Vagina (tissue), 2 donors: ENCODE data around the gene FAM78A. TPM values are rescaled to one million over a fixed set of nuclear protein-coding genes. Genes with fewer than 3 reads are reported as not detected.

Source experiments
- DNase-seq, 2 donors: peaks; one replicate each; pipeline ENCODE4 v3.0.0-alpha.2; 2017; ENCODE audit errors: extremely low spot score in 2 of 2
- H3K27ac ChIP-seq: fragments of 200-600 bp; sonication (generic); one replicate; pipeline ENCODE4 v1.5.1; 2019
- H3K27me3 ChIP-seq: fragments of 200-600 bp; sonication (generic); one replicate; pipeline ENCODE4 v1.5.1; 2019
- H3K36me3 ChIP-seq, 2 donors: fragments of 200-600 bp; sonication (generic); one replicate each; pipeline ENCODE4 v1.5.1; 2017 to 2019
- H3K4me1 ChIP-seq: fragments of 200-600 bp; sonication (generic); one replicate; pipeline ENCODE4 v1.5.1; 2019
- H3K4me3 ChIP-seq, 2 donors: fragments of 200-600 bp; sonication (generic); 1 replicate in 1 of 2; 2 replicates in 1 of 2; pipeline ENCODE4 v1.5.1; 2016 to 2019
- H3K9me3 ChIP-seq: fragments of 200-600 bp; sonication (generic); one replicate; pipeline ENCODE4 v1.5.1; 2019
- POLR2A ChIP-seq, 2 donors: fragments of 450-650 bp; IDR thresholded peaks; one replicate each; pipeline ENCODE4 v1.6.1; 2017; ENCODE audit warnings: antibody characterized with exemption in 2 of 2, mild to moderate bottlenecking in 2 of 2, moderate library complexity in 2 of 2
- POLR2AphosphoS5 ChIP-seq, 2 donors: sonication (generic); formaldehyde crosslinking; IDR thresholded peaks; one replicate each; pipeline ENCODE4 v1.9.0; 2017; ENCODE audit warnings: antibody characterized with exemption in 2 of 2, mild to moderate bottlenecking in 2 of 2, low read depth in 1 of 2; ENCODE audit not compliant: insufficient read depth in 1 of 2
- intact Hi-C: fragments of 100-400 bp; cut with DNase I; formaldehyde crosslinking; loops from one replicate; pipeline ENCODE4 v1.15.1; 2023
- total RNA-seq: library from RNA; depleted of rRNA; stranded (reverse); fragments of >200 nt; gene quantifications from one replicate; pipeline ENCODE4 v1.2.3, GENCODE V29; 2016
- TF ChIP-seq, protein P1 (sequence below), 3 experiments: fragments of 450-650 bp in 2 of 3; fragments of 200-600 bp in 1 of 3; sonication (generic) in 1 of 3; IDR thresholded peaks; one replicate each; pipeline ENCODE4 v1.5.1; 2017 to 2019; ENCODE audit warnings: antibody characterized with exemption in 3 of 3, mild to moderate bottlenecking in 2 of 3, moderate library complexity in 2 of 3

FAM78A gene
- total RNA-seq, 1 donor from 2014 or later: 2.5 TPM

DNA sequence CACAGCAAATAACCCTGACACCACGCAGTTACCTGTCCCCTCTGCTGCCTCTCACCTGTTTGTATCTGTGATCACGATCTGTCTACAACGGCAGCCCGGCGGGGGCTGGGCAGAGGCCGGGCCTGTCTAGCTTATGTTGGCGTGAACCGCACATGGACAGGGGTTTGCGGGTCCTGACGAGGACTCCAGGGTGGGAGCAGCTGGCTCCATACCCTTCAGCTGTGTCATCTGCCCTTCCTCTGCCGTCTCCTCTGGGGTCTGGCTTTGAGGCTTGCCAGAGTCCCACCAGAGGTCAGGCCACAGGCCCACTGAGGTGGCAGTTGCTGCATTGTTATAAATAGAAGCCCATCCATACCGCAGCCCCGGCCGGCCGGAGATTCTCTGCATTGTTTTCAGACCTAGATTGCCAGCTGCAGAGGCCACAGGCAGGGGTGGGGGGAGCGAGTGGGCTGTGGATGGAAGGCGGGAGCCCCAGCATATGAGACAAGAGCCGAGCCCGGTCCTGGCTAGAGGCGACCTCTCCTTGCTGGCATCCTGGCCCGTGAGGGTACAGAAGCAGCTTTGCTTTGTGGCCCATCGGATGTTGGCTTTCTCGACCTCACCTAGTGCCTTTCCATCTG is 37.8 kb downstream of the FAM78A start:
- intact Hi-C loops: no loop called here
- peaks cover 13% of the 10 kb centered on the region for H3K4me1 ChIP-seq
- no peaks in the 10 kb centered on the region for H3K9me3 ChIP-seq
- TF ChIP-seq POLR2A (IDR thresholded peaks at IDR 0.05) (no peak), POLR2AphosphoS5 (IDR thresholded peaks at IDR 0.05; ENCODE audit: insufficient read depth in 1 of 2, low read depth in 1 of 2) (no peak)
- TF ChIP-seq, protein P1, sequence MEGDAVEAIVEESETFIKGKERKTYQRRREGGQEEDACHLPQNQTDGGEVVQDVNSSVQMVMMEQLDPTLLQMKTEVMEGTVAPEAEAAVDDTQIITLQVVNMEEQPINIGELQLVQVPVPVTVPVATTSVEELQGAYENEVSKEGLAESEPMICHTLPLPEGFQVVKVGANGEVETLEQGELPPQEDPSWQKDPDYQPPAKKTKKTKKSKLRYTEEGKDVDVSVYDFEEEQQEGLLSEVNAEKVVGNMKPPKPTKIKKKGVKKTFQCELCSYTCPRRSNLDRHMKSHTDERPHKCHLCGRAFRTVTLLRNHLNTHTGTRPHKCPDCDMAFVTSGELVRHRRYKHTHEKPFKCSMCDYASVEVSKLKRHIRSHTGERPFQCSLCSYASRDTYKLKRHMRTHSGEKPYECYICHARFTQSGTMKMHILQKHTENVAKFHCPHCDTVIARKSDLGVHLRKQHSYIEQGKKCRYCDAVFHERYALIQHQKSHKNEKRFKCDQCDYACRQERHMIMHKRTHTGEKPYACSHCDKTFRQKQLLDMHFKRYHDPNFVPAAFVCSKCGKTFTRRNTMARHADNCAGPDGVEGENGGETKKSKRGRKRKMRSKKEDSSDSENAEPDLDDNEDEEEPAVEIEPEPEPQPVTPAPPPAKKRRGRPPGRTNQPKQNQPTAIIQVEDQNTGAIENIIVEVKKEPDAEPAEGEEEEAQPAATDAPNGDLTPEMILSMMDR (IDR thresholded peaks at IDR 0.05): no peak
- no peaks in the 10 kb centered on the region for H3K27me3 ChIP-seq
- H3K27ac ChIP-seq: no peak overlapping the region
- no peak for DNase-seq
- H3K36me3 ChIP-seq: peaks cover 0 to 15% of the 10 kb centered on the region in 2 donors
- no peak overlapping the region for H3K4me3 ChIP-seq

DNA sequence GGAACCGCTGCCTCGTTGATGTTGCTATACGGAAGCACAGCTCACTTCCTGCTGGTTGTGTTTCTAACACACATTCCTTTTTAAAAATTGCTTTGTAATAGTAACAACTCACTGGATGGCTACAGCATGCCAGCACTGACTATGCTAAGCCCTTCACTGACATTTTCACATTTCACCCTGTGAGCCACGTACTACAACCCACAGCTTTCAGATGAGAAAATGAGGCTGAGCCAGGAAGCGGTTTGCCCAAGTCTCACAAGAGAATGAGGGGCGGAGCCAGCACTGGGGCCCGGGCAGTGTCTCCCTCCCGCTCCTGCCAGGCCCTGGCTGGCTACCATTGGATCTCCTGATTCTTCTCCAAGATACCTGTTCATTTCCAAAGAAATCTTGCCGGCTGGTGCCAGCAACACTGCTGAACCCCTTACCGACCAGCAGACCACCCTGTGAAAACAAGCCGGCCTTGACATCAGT is 38.3 kb downstream of the FAM78A start:
- TF ChIP-seq POLR2A (IDR thresholded peaks at IDR 0.05) (no peak), POLR2AphosphoS5 (IDR thresholded peaks at IDR 0.05; ENCODE audit: insufficient read depth in 1 of 2, low read depth in 1 of 2) (no peak)
- TF ChIP-seq, protein P1 (IDR thresholded peaks at IDR 0.05): no peak
- DNase-seq: no peak
- H3K4me1 ChIP-seq: peaks cover 13% of the 10 kb centered on the region
- H3K9me3 ChIP-seq: no peaks in the 10 kb centered on the region
- intact Hi-C loops: no loop called here
- H3K36me3 ChIP-seq: peaks cover 0 to 21% of the 10 kb centered on the region in 2 donors
- no peak overlapping the region for H3K4me3 ChIP-seq
- no peak overlapping the region for H3K27ac ChIP-seq
- no peaks in the 10 kb centered on the region for H3K27me3 ChIP-seq

DNA sequence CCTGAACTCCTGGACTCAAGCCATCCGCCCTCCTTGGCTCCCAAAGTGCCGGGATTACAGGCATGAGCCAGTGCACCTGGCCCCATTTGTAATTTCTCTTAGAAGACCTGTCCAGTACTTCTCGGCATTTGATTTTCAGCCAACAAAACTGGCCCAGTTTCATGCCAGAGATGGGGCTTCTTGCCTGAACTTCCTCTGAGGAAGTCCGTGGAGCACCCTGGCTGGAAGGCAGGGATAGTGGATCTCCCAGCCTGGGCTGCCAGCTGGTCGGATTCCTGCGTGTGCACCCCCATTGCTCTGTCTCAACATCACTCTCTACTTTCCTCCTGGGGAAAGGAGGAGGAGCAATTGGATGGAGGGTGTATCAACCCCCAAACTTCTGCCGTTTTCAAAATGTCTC is 39.0 kb downstream of the FAM78A start:
- no peak overlapping the region for H3K4me3 ChIP-seq
- DNase-seq: no peak
- H3K27me3 ChIP-seq: no peaks in the 10 kb centered on the region
- peaks cover 0 to 27% of the 10 kb centered on the region in 2 donors for H3K36me3 ChIP-seq
- no peak overlapping the region for H3K27ac ChIP-seq
- peaks cover 13% of the 10 kb centered on the region for H3K4me1 ChIP-seq
- TF ChIP-seq, protein P1 (IDR thresholded peaks at IDR 0.05): no peak
- TF ChIP-seq POLR2A (IDR thresholded peaks at IDR 0.05) (no peak), POLR2AphosphoS5 (IDR thresholded peaks at IDR 0.05; ENCODE audit: insufficient read depth in 1 of 2, low read depth in 1 of 2) (no peak)
- intact Hi-C loops: no loop called here
- no peaks in the 10 kb centered on the region for H3K9me3 ChIP-seq

DNA sequence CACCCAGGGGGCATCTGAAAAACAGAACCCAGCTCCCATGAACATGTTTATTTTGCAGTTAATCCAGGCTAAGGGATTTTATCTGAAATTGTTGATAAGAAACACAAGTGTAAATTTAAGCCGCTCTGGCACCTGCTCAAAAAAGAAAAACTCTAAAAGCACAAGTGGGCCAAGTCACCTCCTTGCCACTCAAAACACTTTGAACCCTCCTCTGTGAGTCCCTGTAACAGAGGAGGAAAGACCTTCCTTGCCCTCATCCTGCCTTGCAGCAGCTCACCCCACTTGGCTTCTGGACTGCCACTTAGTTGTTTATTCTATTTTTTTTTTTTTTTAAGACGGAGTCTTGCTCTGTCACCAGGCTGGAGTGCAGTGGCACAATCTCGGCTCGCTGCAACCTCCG is 39.5 kb downstream of the FAM78A start:
- H3K27me3 ChIP-seq: no peaks in the 10 kb centered on the region
- no peak for TF ChIP-seq POLR2AphosphoS5 (IDR thresholded peaks at IDR 0.05; ENCODE audit: insufficient read depth in 1 of 2, low read depth in 1 of 2)
- TF ChIP-seq, protein P1 (IDR thresholded peaks at IDR 0.05): no peak
- no peak for TF ChIP-seq POLR2A (IDR thresholded peaks at IDR 0.05)
- no peak overlapping the region for H3K4me3 ChIP-seq
- H3K36me3 ChIP-seq: peaks cover 0 to 33% of the 10 kb centered on the region in 2 donors
- peaks cover 13% of the 10 kb centered on the region for H3K4me1 ChIP-seq
- no peak for DNase-seq
- intact Hi-C loops: no loop called here
- no peaks in the 10 kb centered on the region for H3K9me3 ChIP-seq
- H3K27ac ChIP-seq: no peak overlapping the region

DNA sequence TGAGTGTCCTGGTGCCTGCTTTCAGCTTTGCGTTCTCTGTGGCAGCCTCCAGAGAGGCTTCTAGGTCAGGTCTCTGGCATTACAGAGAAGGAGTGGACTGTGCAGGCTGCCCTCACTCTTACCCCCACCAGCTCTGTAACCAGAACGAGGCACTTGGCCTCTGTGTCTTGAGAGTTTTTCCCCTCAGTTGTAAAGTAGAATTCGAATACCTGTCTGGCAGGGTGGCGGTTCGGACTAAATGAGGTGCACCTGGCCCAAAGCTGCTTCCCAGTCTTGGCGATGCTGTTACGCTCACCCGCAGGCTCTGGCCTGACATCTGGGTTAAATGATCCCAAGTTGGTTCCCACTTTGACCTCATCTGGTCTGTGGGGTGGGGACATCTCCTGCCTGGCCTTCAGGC is 40.1 kb downstream of the FAM78A start:
- TF ChIP-seq, protein P1 (IDR thresholded peaks at IDR 0.05): no peak
- TF ChIP-seq POLR2AphosphoS5 (IDR thresholded peaks at IDR 0.05; ENCODE audit: insufficient read depth in 1 of 2, low read depth in 1 of 2) (no peak), POLR2A (IDR thresholded peaks at IDR 0.05) (no peak)
- Histone ChIP-seq H3K4me3 (no peak overlapping the region), H3K27ac (no peak overlapping the region), H3K27me3 (no peaks in the 10 kb centered on the region), H3K9me3 (no peaks in the 10 kb centered on the region), H3K4me1 (peaks cover 13% of the 10 kb centered on the region), H3K36me3 (peaks cover 0 to 39% of the 10 kb centered on the region in 2 donors)
- no peak for DNase-seq
- intact Hi-C loops: no loop called here
